ENCODE results near the gene PLD3. TPM values are rescaled to one million over a fixed set of nuclear protein-coding genes. Genes with fewer than 3 reads are reported as not detected.
"Not testable (repeated sequence)": the region's sequence is repeated elsewhere in the genome, so short reads cannot be mapped to it uniquely, and the experiment has no call there.

PLD3 gene
- total and polyA plus RNA-seq, 2 experiments from 2014 or later, result 361 to 536 TPM

- H3K79me2 ChIP-seq (ENCODE audit: insufficient read depth), result no peaks in the 10 kb centered on the region
- in situ Hi-C loops (cut with MboI), result no loop called here
These were observed 59.5 kb downstream of the PLD3 start for GRCh38 chr19:40407714-40408597.

DNA sequence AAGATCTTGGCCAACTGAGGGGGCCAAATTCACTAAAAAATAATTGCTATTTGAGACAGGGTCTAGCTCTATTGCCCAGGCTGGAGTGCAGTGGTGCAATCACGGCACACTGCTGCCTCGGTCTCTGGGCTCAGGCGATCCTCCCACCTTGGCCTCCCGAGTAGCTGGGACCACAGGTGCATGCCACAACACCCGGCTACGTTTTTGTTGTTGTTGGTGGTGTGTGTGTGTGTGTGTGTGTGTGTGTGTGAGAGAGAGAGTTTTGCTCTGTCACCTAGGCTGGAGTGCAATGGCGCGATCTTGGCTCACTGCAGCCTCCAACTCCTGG is 60.1 kb downstream of the PLD3 start:
- H3K4me1 ChIP-seq (ENCODE audit: insufficient read depth); H2AFZ ChIP-seq; H3K27me3 ChIP-seq (replicated peaks; ENCODE audit: insufficient read depth); in situ Hi-C loops (cut with MboI); H3K27ac ChIP-seq; H3K4me3 ChIP-seq; H3K9ac ChIP-seq; H4K20me1 ChIP-seq (ENCODE audit: insufficient read depth); H3K4me2 ChIP-seq (ENCODE audit: unreplicated experiment); H3K36me3 ChIP-seq (ENCODE audit: low read depth); H3K9me3 ChIP-seq (ENCODE audit: low read depth); DNase-seq; H3F3A ChIP-seq (ENCODE audit: insufficient read depth); H3K9me2 ChIP-seq (ENCODE audit: insufficient read depth); H3K79me2 ChIP-seq (ENCODE audit: insufficient read depth): not testable (repeated sequence)
- WGBS, 2 experiments (ENCODE audit: low coverage in 1 of 2, low lambda C conversion rate in 2 of 2, missing lambda C conversion rate in 2 of 2), result 61 to 68% methylated on average over 6 to 8 of the region's 8 CpGs

More at GRCh38 chr19:40407714-40408597, 59.5 kb downstream of the PLD3 start:
- 63 to 66% methylated on average over 20 to 22 of the region's 22 CpGs for WGBS, 2 experiments (ENCODE audit: low coverage in 1 of 2, low lambda C conversion rate in 2 of 2, missing lambda C conversion rate in 2 of 2)
- no peak for DNase-seq
- H3K36me3 ChIP-seq (ENCODE audit: low read depth), result no peaks in the 10 kb centered on the region
- no peaks in the 10 kb centered on the region for H4K20me1 ChIP-seq (ENCODE audit: insufficient read depth)
- no peak overlapping the region for H2AFZ ChIP-seq
- H3K9me2 ChIP-seq (ENCODE audit: insufficient read depth), result no peaks in the 10 kb centered on the region
- TF ChIP-seq EZH2 (IDR thresholded peaks at IDR 0.05; ENCODE audit: insufficient read depth, poor library complexity, severe bottlenecking) (no peak), EZH2phosphoT487 (IDR thresholded peaks at IDR 0.05; ENCODE audit: insufficient read depth, low read depth) (no peak)
- no peaks in the 10 kb centered on the region for H3K4me1 ChIP-seq (ENCODE audit: insufficient read depth)
- no peaks in the 10 kb centered on the region for H3K9me3 ChIP-seq (ENCODE audit: low read depth)
- no peak overlapping the region for H3K27ac ChIP-seq
- H3F3A ChIP-seq (ENCODE audit: insufficient read depth), result no peaks in the 10 kb centered on the region
- no peaks in the 10 kb centered on the region for H3K27me3 ChIP-seq (replicated peaks; ENCODE audit: insufficient read depth)
- no peak overlapping the region for H3K4me3 ChIP-seq
- no peak overlapping the region for H3K4me2 ChIP-seq (ENCODE audit: unreplicated experiment)
- no peak overlapping the region for H3K9ac ChIP-seq

DNA sequence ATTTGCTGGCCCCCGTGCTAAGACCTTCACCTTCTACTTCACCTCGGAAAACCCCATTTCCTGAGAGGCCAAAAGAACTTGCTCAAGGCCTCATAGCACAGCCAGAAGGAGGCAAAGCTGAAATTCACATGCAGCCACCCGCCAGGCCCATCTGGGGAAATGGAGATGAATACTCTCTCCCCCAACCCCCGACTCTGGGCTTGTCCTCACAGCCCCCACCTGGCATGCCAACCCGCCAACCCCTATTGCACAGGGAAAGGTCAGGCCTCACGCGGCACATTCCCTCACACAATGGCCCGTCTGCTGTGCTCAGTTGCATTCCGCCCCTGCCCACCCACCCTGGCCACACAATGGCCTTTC is 61.5 kb downstream of the PLD3 start:
- Histone ChIP-seq H3F3A (ENCODE audit: insufficient read depth) (no peaks in the 10 kb centered on the region), H4K20me1 (ENCODE audit: insufficient read depth) (no peaks in the 10 kb centered on the region), H3K9me3 (ENCODE audit: low read depth) (no peaks in the 10 kb centered on the region), H3K27me3 (replicated peaks; ENCODE audit: insufficient read depth) (no peaks in the 10 kb centered on the region), H3K9me2 (ENCODE audit: insufficient read depth) (no peaks in the 10 kb centered on the region), H3K27ac (no peak overlapping the region), H3K4me1 (ENCODE audit: insufficient read depth) (no peaks in the 10 kb centered on the region), H3K9ac (no peak overlapping the region), H2AFZ (no peak overlapping the region), H3K4me3 (no peak overlapping the region), H3K4me2 (ENCODE audit: unreplicated experiment) (no peak overlapping the region), H3K36me3 (ENCODE audit: low read depth) (no peaks in the 10 kb centered on the region), H3K79me2 (ENCODE audit: insufficient read depth) (no peaks in the 10 kb centered on the region)
- no peak for DNase-seq
- WGBS, 2 experiments (ENCODE audit: low coverage in 1 of 2, low lambda C conversion rate in 2 of 2, missing lambda C conversion rate in 2 of 2), result 74 to 80% methylated on average over 9 of the region's 9 CpGs
- no peak for TF ChIP-seq EZH2 (IDR thresholded peaks at IDR 0.05; ENCODE audit: insufficient read depth, poor library complexity, severe bottlenecking)
- no peak for TF ChIP-seq EZH2phosphoT487 (IDR thresholded peaks at IDR 0.05; ENCODE audit: insufficient read depth, low read depth)
- in situ Hi-C loops (cut with MboI), result no loop called here

DNA sequence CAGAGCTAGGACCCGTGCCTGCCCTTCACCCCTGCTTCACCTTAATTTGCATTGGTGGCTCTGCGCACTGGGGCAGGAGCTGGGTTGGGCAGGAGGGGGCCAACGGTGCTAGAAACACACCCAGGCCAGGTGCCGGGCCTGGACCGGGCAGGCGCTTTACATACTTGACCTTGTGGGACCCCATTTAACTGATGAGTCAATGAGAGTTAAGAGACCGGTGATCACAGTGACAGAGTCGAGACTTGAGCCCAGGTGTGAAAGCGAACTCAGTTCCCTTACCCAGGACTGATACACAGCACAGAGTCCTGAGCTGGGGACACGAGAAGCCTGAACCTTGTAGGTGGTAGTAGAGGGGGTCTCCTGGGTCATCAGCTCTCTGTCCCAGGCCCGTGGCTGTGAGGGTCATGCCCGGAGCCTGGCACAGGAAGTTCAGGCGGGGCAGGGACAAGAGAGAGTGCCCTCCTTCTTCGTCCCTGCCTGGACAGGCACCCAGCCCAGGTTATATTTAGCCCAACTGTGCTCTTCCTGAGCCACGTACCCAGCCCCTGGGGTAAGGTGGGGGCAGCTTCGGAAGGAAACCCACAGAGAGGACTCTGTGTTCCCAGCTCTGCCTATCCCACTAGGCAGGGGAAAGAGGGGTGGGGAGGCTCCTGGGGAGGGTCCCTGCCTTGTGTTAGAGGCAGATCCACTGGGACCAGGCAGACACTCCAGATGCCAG is 62.8 kb downstream of the PLD3 start:
- TF ChIP-seq EZH2 (IDR thresholded peaks at IDR 0.05; ENCODE audit: insufficient read depth, poor library complexity, severe bottlenecking), result no peak
- TF ChIP-seq EZH2phosphoT487 (IDR thresholded peaks at IDR 0.05; ENCODE audit: insufficient read depth, low read depth), result no peak
- Histone ChIP-seq H3K4me1 (ENCODE audit: insufficient read depth) (no peaks in the 10 kb centered on the region), H3K9ac (no peak overlapping the region), H3K36me3 (ENCODE audit: low read depth) (no peaks in the 10 kb centered on the region), H3K4me2 (ENCODE audit: unreplicated experiment) (no peak overlapping the region), H4K20me1 (ENCODE audit: insufficient read depth) (no peaks in the 10 kb centered on the region), H3K4me3 (no peak overlapping the region), H3K79me2 (ENCODE audit: insufficient read depth) (no peaks in the 10 kb centered on the region), H3F3A (ENCODE audit: insufficient read depth) (no peaks in the 10 kb centered on the region), H3K9me3 (ENCODE audit: low read depth) (no peaks in the 10 kb centered on the region), H2AFZ (no peak overlapping the region), H3K27me3 (replicated peaks; ENCODE audit: insufficient read depth) (no peaks in the 10 kb centered on the region), H3K27ac (no peak overlapping the region), H3K9me2 (ENCODE audit: insufficient read depth) (no peaks in the 10 kb centered on the region)
- no peak for DNase-seq
- 59 to 63% methylated on average over 16 of the region's 16 CpGs for WGBS, 2 experiments (ENCODE audit: low coverage in 1 of 2, low lambda C conversion rate in 2 of 2, missing lambda C conversion rate in 2 of 2)
- in situ Hi-C loops (cut with MboI), result no loop called here
